Measurements from ENCODE around the gene DPH1. TPM values are rescaled to one million over a fixed set of nuclear protein-coding genes. Genes with fewer than 3 reads are reported as not detected.

Gene DPH1
- total and polyA plus RNA-seq, 4 donors, result 9.8 to 24.6 (median 19.4) TPM

GRCh38 chr17:2015314-2015713 is 14.6 kb upstream of the DPH1 start:
- no peak overlapping the region for H3K27ac ChIP-seq (ENCODE audit: low read depth in 1 of 2, low read length in 2 of 2)
- no peaks in the 10 kb centered on the region for H3K36me3 ChIP-seq (ENCODE audit: control insufficient read depth in 4 of 4, insufficient read depth in 3 of 4, low read depth in 1 of 4, low read length in 3 of 4)
- no peak overlapping the region for H3K9ac ChIP-seq (ENCODE audit: low read depth in 1 of 2, low read length in 2 of 2)
- H3K4me1 ChIP-seq (ENCODE audit: control insufficient read depth in 4 of 4, insufficient read depth in 4 of 4, low read length in 3 of 4), result peaks cover 12 to 74% (median 38%) of the 10 kb centered on the region in 4 donors
- H3K9me3 ChIP-seq (ENCODE audit: control insufficient read depth in 4 of 4, low read length in 3 of 4), result no peaks in the 10 kb centered on the region
- H3K27me3 ChIP-seq (ENCODE audit: control insufficient read depth in 4 of 4, insufficient read depth in 4 of 4, low read length in 3 of 4), result no peaks in the 10 kb centered on the region
- 78% methylated on average over 14 of the region's 14 CpGs for WGBS
- no peak overlapping the region for H3K4me3 ChIP-seq (ENCODE audit: low read depth in 1 of 3, low read length in 3 of 3)
- TF ChIP-seq FOXA1 (IDR thresholded peaks at IDR 0.05), result no peak
- no peak for TF ChIP-seq ATF3 (IDR thresholded peaks at IDR 0.05)
- TF ChIP-seq NR2F2 (IDR thresholded peaks at IDR 0.05), result no peak
- no peak for TF ChIP-seq FOXA2 (IDR thresholded peaks at IDR 0.05)
- TF ChIP-seq GABPA (IDR thresholded peaks at IDR 0.05 in 1 of 2, conservative IDR thresholded peaks at IDR 0.05 in 1 of 2), result no peak
- TF ChIP-seq YY1 (IDR thresholded peaks at IDR 0.05), result no peak
- TF ChIP-seq ZBTB33 (IDR thresholded peaks at IDR 0.05), result no peak
- no peak for TF ChIP-seq EGR1 (IDR thresholded peaks at IDR 0.05; ENCODE audit: low read depth in 2 of 2)
- no peak for TF ChIP-seq RAD21 (IDR thresholded peaks at IDR 0.05)
- DNase-seq (ENCODE audit: low spot score), result no peak

GRCh38 chr17:2016494-2016893 is 13.5 kb upstream of the DPH1 start:
- no peak overlapping the region for H3K27ac ChIP-seq (ENCODE audit: low read depth in 1 of 2, low read length in 2 of 2)
- no peaks in the 10 kb centered on the region for H3K36me3 ChIP-seq (ENCODE audit: control insufficient read depth in 4 of 4, insufficient read depth in 3 of 4, low read depth in 1 of 4, low read length in 3 of 4)
- H3K9me3 ChIP-seq (ENCODE audit: control insufficient read depth in 4 of 4, low read length in 3 of 4), result no peaks in the 10 kb centered on the region
- H3K27me3 ChIP-seq (ENCODE audit: control insufficient read depth in 4 of 4, insufficient read depth in 4 of 4, low read length in 3 of 4), result no peaks in the 10 kb centered on the region
- WGBS, result 94% methylated on average over 20 of the region's 20 CpGs
- no peak for TF ChIP-seq HNF4G (IDR thresholded peaks at IDR 0.05)
- no peak for TF ChIP-seq NR2F2 (IDR thresholded peaks at IDR 0.05)
- TF ChIP-seq RXRA (IDR thresholded peaks at IDR 0.05), result no peak
- TF ChIP-seq CTCF (IDR thresholded peaks at IDR 0.05; ENCODE audit: low read depth, low read length, missing input control), result no peak
- TF ChIP-seq RAD21 (IDR thresholded peaks at IDR 0.05), result no peak
- no peak for TF ChIP-seq GABPA (IDR thresholded peaks at IDR 0.05 in 1 of 2, conservative IDR thresholded peaks at IDR 0.05 in 1 of 2)
- TF ChIP-seq ZBTB33 (IDR thresholded peaks at IDR 0.05), result no peak
- TF ChIP-seq JUND (IDR thresholded peaks at IDR 0.05), result no peak
- peaks cover 11 to 63% (median 32%) of the 10 kb centered on the region in 4 donors for H3K4me1 ChIP-seq (ENCODE audit: control insufficient read depth in 4 of 4, insufficient read depth in 4 of 4, low read length in 3 of 4)
- no peak overlapping the region for H3K9ac ChIP-seq (ENCODE audit: low read depth in 1 of 2, low read length in 2 of 2)
- no peak for DNase-seq (ENCODE audit: low spot score)
- H3K4me3 ChIP-seq (ENCODE audit: low read depth in 1 of 3, low read length in 3 of 3), result no peak overlapping the region

All from liver (tissue), 9 donors.